H9 (cell line): ENCODE data around the gene MTMR12. TPM values are rescaled to one million over a fixed set of nuclear protein-coding genes. Genes with fewer than 3 reads are reported as not detected.

Experiments used
- DNase-seq: peaks from one replicate; pipeline ENCODE4 v3.0.0-alpha.2; 2017
- H2AFZ ChIP-seq: one replicate; pipeline ENCODE4 v1.6.1; 2013; ENCODE audit warnings: mild to moderate bottlenecking, low read length, control low read depth, moderate library complexity
- H2AK5ac ChIP-seq: 2 replicates; pipeline ENCODE4 v1.6.1; 2013; ENCODE audit warnings: low read length, control low read depth, mixed read lengths; ENCODE audit not compliant: insufficient read length
- H2BK120ac ChIP-seq: one replicate; pipeline ENCODE4 v1.6.1; 2013; ENCODE audit warnings: low read depth, mild to moderate bottlenecking, low read length, control low read depth, inconsistent platforms; ENCODE audit not compliant: poor library complexity, severe bottlenecking
- H2BK12ac ChIP-seq: 2 replicates; pipeline ENCODE4 v1.6.1; 2013; ENCODE audit warnings: low read length, control low read depth, mixed read lengths, low read depth; ENCODE audit not compliant: insufficient read length
- H2BK15ac ChIP-seq: 2 replicates; pipeline ENCODE4 v1.6.1; 2013; ENCODE audit warnings: low read depth, low read length, control low read depth
- H2BK20ac ChIP-seq: one replicate; pipeline ENCODE4 v1.6.1; 2013; ENCODE audit warnings: low read depth, mild to moderate bottlenecking, low read length, control low read depth, inconsistent platforms; ENCODE audit not compliant: poor library complexity, severe bottlenecking
- H2BK5ac ChIP-seq: 2 replicates; pipeline ENCODE4 v1.6.1; 2013; ENCODE audit warnings: low read length, control low read depth, mixed read lengths; ENCODE audit not compliant: insufficient read length
- H3K14ac ChIP-seq: 2 replicates; pipeline ENCODE4 v1.6.1; 2013; ENCODE audit warnings: low read length, control low read depth; ENCODE audit not compliant: insufficient read depth
- H3K18ac ChIP-seq: 2 replicates; pipeline ENCODE4 v1.6.1; 2013; ENCODE audit warnings: low read depth, mild to moderate bottlenecking, mixed read lengths, low read length, control low read depth; ENCODE audit not compliant: insufficient read length
- H3K23ac ChIP-seq: 2 replicates; pipeline ENCODE4 v1.6.1; 2013; ENCODE audit warnings: low read length, control low read depth, mixed read lengths, low read depth; ENCODE audit not compliant: insufficient read length
- H3K23me2 ChIP-seq: 2 replicates; pipeline ENCODE4 v1.6.1; 2013; ENCODE audit warnings: low read depth, mild to moderate bottlenecking, mixed read lengths, low read length, control low read depth; ENCODE audit not compliant: insufficient read length, poor library complexity, severe bottlenecking
- H3K27ac ChIP-seq: 2 replicates; pipeline ENCODE4 v1.5.1; 2013; ENCODE audit warnings: low read length, control low read depth, mixed read lengths, low read depth; ENCODE audit not compliant: insufficient read length
- H3K27me3 ChIP-seq: 2 replicates; pipeline ENCODE4 v1.6.1; 2013; ENCODE audit warnings: low read length, control low read depth, inconsistent platforms; ENCODE audit not compliant: insufficient read depth
- H3K4ac ChIP-seq: 2 replicates; pipeline ENCODE4 v1.6.1; 2013; ENCODE audit warnings: low read depth, mild to moderate bottlenecking, control low read depth, inconsistent platforms, low read length, moderate library complexity
- H3K4me1 ChIP-seq: 2 replicates; pipeline ENCODE4 v1.6.1; 2013; ENCODE audit warnings: low read length, control low read depth, inconsistent platforms; ENCODE audit not compliant: insufficient read depth
- H3K4me2 ChIP-seq: 2 replicates; pipeline ENCODE4 v1.6.1; 2013; ENCODE audit warnings: low read length, control low read depth, mixed read lengths; ENCODE audit not compliant: insufficient read length, insufficient read depth
- H3K56ac ChIP-seq: 2 replicates; pipeline ENCODE4 v1.6.1; 2013; ENCODE audit warnings: low read depth, mild to moderate bottlenecking, mixed read lengths, low read length, control low read depth; ENCODE audit not compliant: insufficient read length
- H3K79me1 ChIP-seq: 2 replicates; pipeline ENCODE4 v1.6.1; 2013; ENCODE audit warnings: low read depth, mild to moderate bottlenecking, moderate library complexity, low read length, control low read depth, inconsistent platforms; ENCODE audit not compliant: insufficient read depth, poor library complexity, severe bottlenecking
- H3K79me2 ChIP-seq: 2 replicates; pipeline ENCODE4 v1.6.1; 2013; ENCODE audit warnings: low read length, control low read depth, inconsistent platforms; ENCODE audit not compliant: insufficient read depth
- H3K9ac ChIP-seq: 2 replicates; pipeline ENCODE4 v1.6.1; 2013; ENCODE audit warnings: low read length, control low read depth, mixed read lengths; ENCODE audit not compliant: insufficient read length; ENCODE audit errors: extremely low read depth
- H3K9me3 ChIP-seq: one replicate; pipeline ENCODE4 v1.6.1; 2013; ENCODE audit warnings: low read depth, low read length, inconsistent platforms; ENCODE audit not compliant: control insufficient read depth
- H3T11ph ChIP-seq: one replicate; pipeline ENCODE4 v1.6.1; 2013; ENCODE audit warnings: mild to moderate bottlenecking, low read length, control low read depth, inconsistent platforms
- H4K20me1 ChIP-seq: one replicate; pipeline ENCODE4 v1.6.1; 2013; ENCODE audit not compliant: control insufficient read depth, insufficient read length, insufficient read depth
- H4K5ac ChIP-seq: 2 replicates; pipeline ENCODE4 v1.6.1; 2013; ENCODE audit warnings: low read depth, mild to moderate bottlenecking, mixed read lengths, low read length, control low read depth; ENCODE audit not compliant: insufficient read length
- H4K8ac ChIP-seq: replicated peaks from 2 replicates; pipeline ENCODE4 v1.6.1; 2013; ENCODE audit warnings: low read length, control low read depth, mixed read lengths, low read depth; ENCODE audit not compliant: insufficient read length
- H4K91ac ChIP-seq: 2 replicates; pipeline ENCODE4 v1.6.1; 2013; ENCODE audit warnings: low read depth, mild to moderate bottlenecking, moderate library complexity, mixed read lengths, low read length, control low read depth; ENCODE audit not compliant: insufficient read length
- H3K27ac Mint-ChIP-seq, 3 experiments: 2 replicates in 2 of 3; 3 replicates in 1 of 3; pipeline ENCODE4 v1.8.0; 2020 to 2021; ENCODE audit warnings: mixed read lengths in 3 of 3, mild to moderate bottlenecking in 1 of 3, moderate library complexity in 1 of 3
- H3K27me3 Mint-ChIP-seq: 2 replicates; pipeline ENCODE4 v1.8.0; 2021; ENCODE audit warnings: low read depth, mild to moderate bottlenecking, moderate library complexity, mixed read lengths
- H3K36me3 Mint-ChIP-seq, 3 experiments: 2 replicates in 2 of 3; 3 replicates in 1 of 3; pipeline ENCODE4 v1.8.0; 2020 to 2021; ENCODE audit warnings: low read depth in 3 of 3, mixed read lengths in 3 of 3; ENCODE audit not compliant: insufficient read depth in 1 of 3
- H3K4me1 Mint-ChIP-seq, 2 experiments: 2 replicates each; pipeline ENCODE4 v1.8.0; 2020; ENCODE audit warnings: mixed read lengths in 2 of 2
- H3K4me3 Mint-ChIP-seq, 2 experiments: 2 replicates in 1 of 2; 3 replicates in 1 of 2; pipeline ENCODE4 v1.8.0; 2020 to 2021; ENCODE audit warnings: mild to moderate bottlenecking in 2 of 2, mixed read lengths in 2 of 2, moderate library complexity in 1 of 2
- H3K9me3 Mint-ChIP-seq, 2 experiments: 2 replicates in 1 of 2; 3 replicates in 1 of 2; pipeline ENCODE4 v1.8.0; 2020; ENCODE audit warnings: mild to moderate bottlenecking in 2 of 2, mixed read lengths in 2 of 2, moderate library complexity in 1 of 2
- WGBS: extraction: QIAGEN DNeasy Blood & Tissue Kit; methylation state at CpG from one replicate; pipeline ENCODE4 v1.1.7; 2013; ENCODE audit warnings: missing lambda C conversion rate, low lambda C conversion rate, mixed read lengths; ENCODE audit not compliant: insufficient read length; ENCODE audit errors: extremely low coverage; 5-methylcytosine and 5-hydroxymethylcytosine counted together
- total RNA-seq: library from RNA; stranded (reverse); gene quantifications from 2 replicates; pipeline ENCODE4 v1.2.1, GENCODE V29; 2021
- TF ChIP-seq, protein P1 (sequence below): fragments of 200-600 bp; sonication (generic); conservative IDR thresholded peaks from 3 replicates; pipeline ENCODE4 v1.8.0; 2021; ENCODE audit warnings: antibody characterized with exemption, mild to moderate bottlenecking

The MTMR12 gene
- total RNA-seq, 1 experiment from 2014 or later, result 39.3 TPM

DNA sequence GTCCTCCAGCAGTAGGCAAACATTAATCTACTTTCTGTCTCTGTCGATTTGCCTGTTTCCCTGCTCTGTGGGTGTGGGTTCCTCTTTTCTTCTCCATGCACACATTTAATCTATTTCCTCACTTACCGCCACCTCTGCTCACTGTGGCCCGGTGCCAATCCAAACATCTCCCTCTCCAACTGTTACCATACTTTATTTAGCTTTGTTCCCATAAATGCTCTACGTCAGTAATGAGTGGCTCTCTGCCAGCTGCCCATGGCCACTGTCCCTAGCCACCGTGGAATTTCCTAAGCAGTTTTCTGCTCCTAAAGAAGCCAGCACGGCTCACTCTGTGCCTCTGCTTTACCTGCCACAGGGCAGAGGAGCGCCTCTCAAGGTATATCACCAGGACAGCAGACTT, 119.1 kb downstream of the MTMR12 start:
- Histone ChIP-seq H3K18ac (no peak overlapping the region), H3K14ac (no peak overlapping the region), H4K5ac (no peak overlapping the region), H2BK15ac (no peak overlapping the region), H3K23me2 (no peaks in the 10 kb centered on the region), H3T11ph (no peak overlapping the region), H3K4me1 (no peaks in the 10 kb centered on the region), H4K8ac (no peak overlapping the region), H3K27me3 (no peaks in the 10 kb centered on the region), H2AK5ac (no peak overlapping the region), H2BK20ac (no peak overlapping the region), H3K27ac (no peak overlapping the region), H2BK12ac (no peak overlapping the region), H3K4me2 (no peak overlapping the region), H2BK120ac (no peak overlapping the region), H3K9ac (no peak overlapping the region), H4K20me1 (no peaks in the 10 kb centered on the region), H3K79me1 (no peaks in the 10 kb centered on the region), H3K9me3 (no peaks in the 10 kb centered on the region), H3K4ac (no peak overlapping the region), H3K79me2 (no peaks in the 10 kb centered on the region), H2AFZ (no peak overlapping the region), H3K23ac (no peak overlapping the region), H2BK5ac (no peak overlapping the region), H4K91ac (no peak overlapping the region), H3K56ac (no peak overlapping the region)
- Mint-ChIP-seq H3K27me3 (no peaks in the 10 kb centered on the region; the same call in 1 of the 2 replicates), H3K4me3 (no peak overlapping the region), H3K9me3 (no peaks in the 10 kb centered on the region), H3K36me3 (peaks cover 0 to 3% (median 2%) of the 10 kb centered on the region in 3 experiments; a peak in 2 of 7 replicates), H3K4me1 (no peaks in the 10 kb centered on the region), H3K27ac (no peak overlapping the region)
- no peak for DNase-seq
- TF ChIP-seq, protein P1, sequence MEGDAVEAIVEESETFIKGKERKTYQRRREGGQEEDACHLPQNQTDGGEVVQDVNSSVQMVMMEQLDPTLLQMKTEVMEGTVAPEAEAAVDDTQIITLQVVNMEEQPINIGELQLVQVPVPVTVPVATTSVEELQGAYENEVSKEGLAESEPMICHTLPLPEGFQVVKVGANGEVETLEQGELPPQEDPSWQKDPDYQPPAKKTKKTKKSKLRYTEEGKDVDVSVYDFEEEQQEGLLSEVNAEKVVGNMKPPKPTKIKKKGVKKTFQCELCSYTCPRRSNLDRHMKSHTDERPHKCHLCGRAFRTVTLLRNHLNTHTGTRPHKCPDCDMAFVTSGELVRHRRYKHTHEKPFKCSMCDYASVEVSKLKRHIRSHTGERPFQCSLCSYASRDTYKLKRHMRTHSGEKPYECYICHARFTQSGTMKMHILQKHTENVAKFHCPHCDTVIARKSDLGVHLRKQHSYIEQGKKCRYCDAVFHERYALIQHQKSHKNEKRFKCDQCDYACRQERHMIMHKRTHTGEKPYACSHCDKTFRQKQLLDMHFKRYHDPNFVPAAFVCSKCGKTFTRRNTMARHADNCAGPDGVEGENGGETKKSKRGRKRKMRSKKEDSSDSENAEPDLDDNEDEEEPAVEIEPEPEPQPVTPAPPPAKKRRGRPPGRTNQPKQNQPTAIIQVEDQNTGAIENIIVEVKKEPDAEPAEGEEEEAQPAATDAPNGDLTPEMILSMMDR, result no peak
- WGBS, result no CpG with 5 or more reads among the region's 7 CpGs
